ENCODE measurements around the gene LIPT2. TPM values are rescaled to one million over a fixed set of nuclear protein-coding genes. Genes with fewer than 3 reads are reported as not detected.

LIPT2 gene
- total RNA-seq, 1 experiment from 2014 or later, result 2.4 TPM

DNA sequence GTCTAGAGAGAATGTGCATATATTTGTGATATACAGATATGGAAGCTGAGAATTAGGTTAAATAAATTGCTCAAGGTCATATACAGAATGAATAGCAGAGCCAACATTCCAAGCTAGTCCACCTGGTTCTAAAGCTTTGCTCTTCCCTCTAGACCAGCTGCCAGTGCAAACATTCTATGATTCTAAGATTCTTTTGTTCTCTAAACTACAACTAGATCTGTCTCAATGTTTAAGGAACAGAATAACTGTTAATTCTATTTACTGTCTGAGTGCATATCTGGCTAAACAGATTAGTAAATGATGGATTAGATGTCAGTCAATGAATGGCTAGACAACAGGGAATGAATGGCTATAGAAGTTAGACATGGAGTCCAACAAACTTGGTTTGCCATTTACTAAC, 45.8 kb downstream of the LIPT2 start:
- H3K36me3 ChIP-seq, result no peaks in the 10 kb centered on the region

GRCh38 chr11:74446532-74446938, 47.0 kb downstream of the LIPT2 start:
- Histone ChIP-seq H3K9me3 (replicated peaks) (no peaks in the 10 kb centered on the region), H3K27me3 (replicated peaks) (no peaks in the 10 kb centered on the region), H3K36me3 (no peaks in the 10 kb centered on the region), H3K4me3 (no peak overlapping the region), H3K4me1 (replicated peaks) (no peaks in the 10 kb centered on the region), H3K27ac (no peak overlapping the region)
- DNase-seq (ENCODE audit: low read depth in 1 of 2, low spot score in 2 of 2), result no peak

More for the DNA sequence above, 45.8 kb downstream of the LIPT2 start:
- H3K27ac ChIP-seq, result no peak overlapping the region
- no peaks in the 10 kb centered on the region for H3K4me1 ChIP-seq (replicated peaks)
- no peak overlapping the region for H3K4me3 ChIP-seq
- DNase-seq (ENCODE audit: low read depth in 1 of 2, low spot score in 2 of 2), result no peak
- H3K27me3 ChIP-seq (replicated peaks), result no peaks in the 10 kb centered on the region
- no peaks in the 10 kb centered on the region for H3K9me3 ChIP-seq (replicated peaks)

- no peak for DNase-seq (ENCODE audit: low read depth in 1 of 2, low spot score in 2 of 2)
- no peaks in the 10 kb centered on the region for H3K36me3 ChIP-seq
- no peak overlapping the region for H3K27ac ChIP-seq
- no peaks in the 10 kb centered on the region for H3K9me3 ChIP-seq (replicated peaks)
- no peaks in the 10 kb centered on the region for H3K4me1 ChIP-seq (replicated peaks)
- no peak overlapping the region for H3K4me3 ChIP-seq
- no peaks in the 10 kb centered on the region for H3K27me3 ChIP-seq (replicated peaks)
These were observed 49.2 kb downstream of the LIPT2 start for GRCh38 chr11:74444173-74444826.

DNA sequence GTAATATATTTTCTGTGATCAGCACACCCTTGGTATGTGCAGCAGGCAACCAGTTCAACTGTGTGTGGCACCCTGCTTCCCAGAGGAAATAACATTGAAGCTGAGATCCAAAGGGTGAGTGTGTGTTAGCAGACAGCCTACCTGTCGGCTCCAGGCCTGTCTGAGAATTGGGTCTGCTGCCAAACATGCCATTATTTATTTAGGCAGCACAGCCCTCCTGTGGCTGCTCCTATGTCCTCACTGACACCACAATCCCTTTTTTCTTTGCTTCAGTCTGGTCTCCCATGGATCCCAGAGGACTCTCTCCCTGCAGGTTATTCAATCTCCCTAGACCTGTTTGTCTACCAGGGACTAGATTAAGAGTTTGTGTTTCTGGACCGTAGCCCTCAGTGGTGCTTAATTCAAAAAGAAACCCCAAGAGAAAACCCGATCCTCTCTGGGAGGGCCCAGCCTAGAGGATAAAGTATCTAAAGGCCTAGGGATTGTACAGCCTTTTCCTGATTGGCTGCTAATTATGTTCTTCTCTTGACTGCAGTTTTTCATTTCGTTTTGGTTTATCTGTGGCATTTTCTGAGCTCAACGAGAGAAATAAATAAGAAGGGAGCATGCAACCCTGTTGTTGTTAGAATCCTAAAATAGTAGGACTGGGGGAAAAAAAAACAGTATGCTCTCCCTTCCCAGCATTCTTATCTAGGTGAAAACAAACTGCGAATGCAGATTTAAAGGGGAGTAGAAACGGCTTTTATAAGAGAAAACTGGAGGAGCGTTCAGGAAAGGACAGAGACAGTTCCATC, 50.3 kb downstream of the LIPT2 start:
- no peaks in the 10 kb centered on the region for H3K9me3 ChIP-seq (replicated peaks)
- no peaks in the 10 kb centered on the region for H3K36me3 ChIP-seq
- no peak overlapping the region for H3K27ac ChIP-seq
- H3K4me1 ChIP-seq (replicated peaks), result no peaks in the 10 kb centered on the region
- no peaks in the 10 kb centered on the region for H3K27me3 ChIP-seq (replicated peaks)
- no peak for DNase-seq (ENCODE audit: low read depth in 1 of 2, low spot score in 2 of 2)
- no peak overlapping the region for H3K4me3 ChIP-seq

- Histone ChIP-seq H3K27me3 (replicated peaks) (no peaks in the 10 kb centered on the region), H3K27ac (no peak overlapping the region), H3K36me3 (no peaks in the 10 kb centered on the region), H3K4me1 (replicated peaks) (no peaks in the 10 kb centered on the region), H3K4me3 (no peak overlapping the region), H3K9me3 (replicated peaks) (no peaks in the 10 kb centered on the region)
- DNase-seq (ENCODE audit: low read depth in 1 of 2, low spot score in 2 of 2), result no peak
These were observed 50.9 kb downstream of the LIPT2 start for GRCh38 chr11:74442636-74443035.

Other genes with a start within 250 kb of the LIPT2 start
- gene P4HA3, start 182.1 kb downstream of the LIPT2 start, total RNA-seq (2014; rRNA removed; shearing (Covaris generic)), result 0.89 TPM in 1 of 2 replicates, not detected in the other
- gene PGM2L1, start 95.3 kb downstream of the LIPT2 start, total RNA-seq (2014; rRNA removed; shearing (Covaris generic)), result 2.0 and 2.7 TPM in 2 replicates
- gene KCNE3, start 26.2 kb downstream of the LIPT2 start, total RNA-seq (2014; rRNA removed; shearing (Covaris generic)), result not detected in 2 replicates
- 11.2 and 12.7 TPM in 2 replicates for gene POLD3, start 98.9 kb upstream of the LIPT2 start, total RNA-seq (2014; rRNA removed; shearing (Covaris generic))
- gene CHRDL2, start 237.7 kb upstream of the LIPT2 start, total RNA-seq (2014; rRNA removed; shearing (Covaris generic)), result not detected in 2 replicates

Data from SJSA1 (cell line).